ENCODE results near the gene SH2B2. TPM values are rescaled to one million over a fixed set of nuclear protein-coding genes. Genes with fewer than 3 reads are reported as not detected.
A peak's percentile ranks its signal among the peaks of the same experiment; 100 is the strongest.

SH2B2 gene
- total and polyA plus RNA-seq, 7 donors, result 13.1 to 36.3 (median 27.3) TPM

GRCh38 chr7:102291056-102291915, 4.6 kb downstream of the SH2B2 start:
- H3K9me3 ChIP-seq, result no peaks in the 10 kb centered on the region
- DNase-seq, result no peak
- H3K27ac ChIP-seq, result no peak overlapping the region
- intact Hi-C loops (cut with DNase I), result no loop called here
- 67 to 72% (median 71%) methylated on average over 15 to 18 of the region's 18 CpGs for WGBS, 3 donors
- no peaks in the 10 kb centered on the region for H3K36me3 ChIP-seq (ENCODE audit: insufficient read depth in 1 of 2, low read depth in 1 of 2)
- ATAC-seq, result no peak
- H3K4me1 ChIP-seq, result peaks cover 30% of the 10 kb centered on the region
- H3K4me3 ChIP-seq, result no peak overlapping the region
- no peak for TF ChIP-seq CTCF (IDR thresholded peaks at IDR 0.05)
- no peaks in the 10 kb centered on the region for H3K27me3 ChIP-seq (ENCODE audit: insufficient read depth in 3 of 3, low read length in 2 of 3)

DNA sequence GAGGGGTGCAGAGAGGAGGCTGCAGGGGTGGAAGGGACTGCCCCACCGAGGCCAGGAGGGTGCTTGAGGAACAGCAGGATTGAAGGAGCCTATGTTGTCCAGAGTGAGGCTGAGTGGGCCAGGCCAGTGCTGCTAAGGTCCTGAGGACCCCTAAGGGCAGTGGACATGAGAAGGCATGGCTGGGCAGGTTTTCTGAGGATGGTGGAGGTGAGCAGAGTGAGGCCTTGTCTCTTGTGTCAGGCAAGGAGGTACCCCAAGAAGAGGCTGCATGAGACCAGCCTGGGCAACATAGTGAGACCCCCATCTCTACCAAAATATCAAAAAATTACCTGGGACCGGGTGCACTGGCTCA, 5.2 kb downstream of the SH2B2 start:
- Histone ChIP-seq H3K4me1 (peaks cover 35% of the 10 kb centered on the region), H3K36me3 (ENCODE audit: insufficient read depth in 1 of 2, low read depth in 1 of 2) (no peaks in the 10 kb centered on the region), H3K9me3 (no peaks in the 10 kb centered on the region), H3K27ac (no peak overlapping the region), H3K4me3 (no peak overlapping the region), H3K27me3 (ENCODE audit: insufficient read depth in 3 of 3, low read length in 2 of 3) (no peaks in the 10 kb centered on the region)
- WGBS, 3 donors, result 65 to 82% (median 71%) methylated on average over 2 of the region's 2 CpGs
- ATAC-seq (no peak), DNase-seq (no peak)
- intact Hi-C loops (cut with DNase I), result no loop called here
- TF ChIP-seq CTCF (IDR thresholded peaks at IDR 0.05), result no peak

- Histone ChIP-seq H3K9me3 (no peaks in the 10 kb centered on the region), H3K36me3 (ENCODE audit: insufficient read depth in 1 of 2, low read depth in 1 of 2) (no peaks in the 10 kb centered on the region), H3K27ac (no peak overlapping the region), H3K4me1 (peaks cover 32% of the 10 kb centered on the region), H3K4me3 (no peak overlapping the region), H3K27me3 (ENCODE audit: insufficient read depth in 3 of 3, low read length in 2 of 3) (no peaks in the 10 kb centered on the region)
- intact Hi-C loops (cut with DNase I), result no loop called here
- no peak for TF ChIP-seq CTCF (IDR thresholded peaks at IDR 0.05)
- ATAC-seq, result no peak
- 26 to 39% (median 35%) methylated on average over 34 to 36 of the region's 36 CpGs for WGBS, 3 donors
- DNase-seq, result no peak
These were observed 6.4 kb downstream of the SH2B2 start for GRCh38 chr7:102292813-102293798.

DNA sequence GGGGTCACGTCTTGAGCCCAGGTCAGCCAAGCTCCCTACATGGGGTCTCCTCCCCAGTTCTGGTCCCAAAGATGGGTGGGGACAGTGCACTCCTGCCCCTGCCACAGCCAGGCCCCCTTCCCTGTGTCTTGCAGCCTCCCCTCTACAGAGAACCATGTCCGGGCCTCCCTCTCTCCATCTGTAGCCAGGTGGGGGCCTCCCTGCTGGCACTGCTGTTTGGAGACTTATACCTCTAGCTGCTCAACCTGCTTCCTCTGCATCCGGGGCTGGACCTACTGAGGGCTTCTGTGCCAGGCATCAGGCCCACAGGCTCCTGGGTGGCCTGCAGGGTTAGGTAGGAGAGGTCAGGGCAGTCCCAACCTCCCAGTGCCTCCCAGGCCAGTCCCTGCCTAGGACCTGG, 7.9 kb downstream of the SH2B2 start:
- Histone ChIP-seq H3K27me3 (ENCODE audit: insufficient read depth in 3 of 3, low read length in 2 of 3) (no peaks in the 10 kb centered on the region), H3K4me1 (peaks cover 26% of the 10 kb centered on the region), H3K9me3 (no peaks in the 10 kb centered on the region), H3K27ac (peak overlapping the region; percentile 76), H3K36me3 (ENCODE audit: insufficient read depth in 1 of 2, low read depth in 1 of 2) (no peaks in the 10 kb centered on the region), H3K4me3 (no peak overlapping the region)
- TF ChIP-seq CTCF (IDR thresholded peaks at IDR 0.05), result no peak
- intact Hi-C loops (cut with DNase I), result no loop called here
- WGBS, 3 donors, result 78 to 92% (median 86%) methylated on average over 3 of the region's 3 CpGs
- no peak for DNase-seq
- no peak for ATAC-seq

All from psoas muscle (tissue), 8 donors.